Breast epithelium (tissue), 3 donors: ENCODE results near the gene MYO5B.

Experiments
- POLR2A ChIP-seq: fragments of 450-650 bp; IDR thresholded peaks from one replicate; pipeline ENCODE4 v1.6.1; 2016; ENCODE audit warnings: antibody characterized with exemption, mild to moderate bottlenecking, moderate library complexity
- POLR2AphosphoS5 ChIP-seq, 3 donors: sonication (generic); formaldehyde crosslinking; IDR thresholded peaks; one replicate each; pipeline ENCODE4 v1.6.1; 2017; ENCODE audit warnings: antibody characterized with exemption in 3 of 3
- TF ChIP-seq, protein P1 (sequence below), 3 donors: fragments of 450-650 bp; IDR thresholded peaks; one replicate each; pipeline ENCODE4 v1.5.1; 2016 to 2017; ENCODE audit warnings: antibody characterized with exemption in 3 of 3, mild to moderate bottlenecking in 3 of 3, moderate library complexity in 3 of 3

DNA sequence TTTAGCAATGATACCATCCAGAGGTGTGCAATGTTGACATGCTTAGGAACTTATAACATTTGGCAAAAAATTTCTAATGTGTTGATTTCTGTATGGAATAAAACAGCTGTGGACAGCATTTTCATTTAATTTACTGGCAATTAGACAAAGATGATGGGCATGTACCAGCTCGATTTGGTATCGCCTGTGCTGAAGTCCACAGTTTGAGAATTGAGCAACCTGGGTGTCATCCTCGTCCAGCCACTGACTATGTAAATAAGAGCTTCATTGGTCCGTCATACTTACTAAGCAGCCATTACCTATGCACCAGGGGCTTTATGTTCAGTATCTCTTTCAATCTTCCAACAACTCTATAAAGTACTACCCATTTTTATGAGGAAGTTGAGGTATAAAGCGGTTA is 357.1 kb downstream of the MYO5B start:
- TF ChIP-seq, protein P1, sequence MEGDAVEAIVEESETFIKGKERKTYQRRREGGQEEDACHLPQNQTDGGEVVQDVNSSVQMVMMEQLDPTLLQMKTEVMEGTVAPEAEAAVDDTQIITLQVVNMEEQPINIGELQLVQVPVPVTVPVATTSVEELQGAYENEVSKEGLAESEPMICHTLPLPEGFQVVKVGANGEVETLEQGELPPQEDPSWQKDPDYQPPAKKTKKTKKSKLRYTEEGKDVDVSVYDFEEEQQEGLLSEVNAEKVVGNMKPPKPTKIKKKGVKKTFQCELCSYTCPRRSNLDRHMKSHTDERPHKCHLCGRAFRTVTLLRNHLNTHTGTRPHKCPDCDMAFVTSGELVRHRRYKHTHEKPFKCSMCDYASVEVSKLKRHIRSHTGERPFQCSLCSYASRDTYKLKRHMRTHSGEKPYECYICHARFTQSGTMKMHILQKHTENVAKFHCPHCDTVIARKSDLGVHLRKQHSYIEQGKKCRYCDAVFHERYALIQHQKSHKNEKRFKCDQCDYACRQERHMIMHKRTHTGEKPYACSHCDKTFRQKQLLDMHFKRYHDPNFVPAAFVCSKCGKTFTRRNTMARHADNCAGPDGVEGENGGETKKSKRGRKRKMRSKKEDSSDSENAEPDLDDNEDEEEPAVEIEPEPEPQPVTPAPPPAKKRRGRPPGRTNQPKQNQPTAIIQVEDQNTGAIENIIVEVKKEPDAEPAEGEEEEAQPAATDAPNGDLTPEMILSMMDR (IDR thresholded peaks at IDR 0.05), result no peak
- TF ChIP-seq POLR2A (no peak), POLR2AphosphoS5 (IDR thresholded peaks at IDR 0.05) (no peak)
